NCI-H2081 (cell line): ENCODE data around the gene TNFSF11.
A peak's percentile ranks its signal among the peaks of the same experiment; 100 is the strongest.

Experiments used
- DNase-seq, 2 experiments: peaks; one replicate each; lab custom pipeline; 2025; lab: John Stamatoyannopoulos, UW

The TNFSF11 gene

DNA sequence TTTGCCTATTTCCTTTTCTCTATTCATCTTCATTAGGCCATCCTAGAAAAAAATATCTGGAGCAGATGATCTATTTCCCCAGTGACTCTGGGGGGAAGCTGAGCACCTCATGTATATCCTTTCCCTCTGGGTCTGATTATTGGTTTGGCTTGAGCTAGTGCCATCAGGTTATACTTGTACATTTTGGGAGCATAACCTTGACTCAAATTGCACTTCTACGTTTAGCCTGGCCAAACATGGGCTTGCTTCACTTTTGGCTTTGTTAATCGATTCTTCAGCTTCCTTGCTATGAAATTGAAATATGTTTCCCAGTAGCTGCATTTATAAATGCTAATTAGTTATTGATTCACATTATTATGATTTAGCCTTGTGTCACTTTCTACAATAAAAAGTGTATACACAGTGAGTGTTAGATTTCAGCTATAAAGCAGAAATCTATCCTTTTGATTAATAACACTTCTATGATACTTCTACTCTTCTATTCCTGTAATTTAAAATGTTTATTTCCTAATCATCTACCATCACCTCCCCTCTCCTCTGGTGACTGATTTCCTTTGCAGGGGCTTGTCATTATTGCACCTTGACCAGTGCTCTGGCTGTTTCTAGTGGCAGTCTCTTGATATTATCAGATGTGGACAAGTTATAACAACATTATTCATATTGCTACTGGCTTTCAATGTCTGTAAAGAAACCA is 37.3 kb downstream of the TNFSF11 start:
- no peak for DNase-seq

DNA sequence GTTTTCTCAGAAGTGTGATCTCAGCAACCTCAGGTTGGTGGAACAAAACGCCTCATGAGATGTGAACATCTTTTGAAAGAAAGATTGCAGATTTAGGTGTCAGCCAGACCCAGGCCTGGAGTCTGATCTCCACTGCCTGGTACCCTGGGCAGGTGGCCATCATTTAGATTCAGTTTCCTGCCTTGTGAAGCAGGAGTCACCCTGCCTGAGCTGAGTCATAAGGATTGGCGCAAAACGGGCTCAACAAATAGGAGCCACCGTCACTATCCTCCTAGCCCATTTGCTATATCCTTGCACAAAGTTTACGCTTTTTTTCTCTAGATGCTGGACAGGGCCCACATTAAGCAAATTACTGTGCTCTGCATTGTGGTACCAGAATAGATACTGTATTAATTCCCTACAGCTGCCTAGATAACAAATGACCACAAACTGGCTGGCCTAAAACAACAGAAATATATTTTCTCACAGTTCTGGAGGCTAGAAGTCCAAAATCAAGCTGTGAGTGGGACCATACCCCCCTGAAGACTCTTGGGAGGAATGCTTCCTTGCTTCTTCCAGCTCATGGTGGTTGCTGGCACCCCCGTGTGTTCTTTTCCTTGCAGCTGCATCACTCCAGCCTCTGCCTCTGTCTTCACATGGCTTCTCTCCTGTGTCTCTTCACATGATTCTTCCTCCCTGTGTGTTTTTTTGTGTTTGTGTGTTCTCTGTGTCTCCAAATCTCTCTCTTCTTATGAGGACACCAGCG is 38.2 kb downstream of the TNFSF11 start:
- DNase-seq, result peak in 1 of 2 experiments; percentile 30

DNA sequence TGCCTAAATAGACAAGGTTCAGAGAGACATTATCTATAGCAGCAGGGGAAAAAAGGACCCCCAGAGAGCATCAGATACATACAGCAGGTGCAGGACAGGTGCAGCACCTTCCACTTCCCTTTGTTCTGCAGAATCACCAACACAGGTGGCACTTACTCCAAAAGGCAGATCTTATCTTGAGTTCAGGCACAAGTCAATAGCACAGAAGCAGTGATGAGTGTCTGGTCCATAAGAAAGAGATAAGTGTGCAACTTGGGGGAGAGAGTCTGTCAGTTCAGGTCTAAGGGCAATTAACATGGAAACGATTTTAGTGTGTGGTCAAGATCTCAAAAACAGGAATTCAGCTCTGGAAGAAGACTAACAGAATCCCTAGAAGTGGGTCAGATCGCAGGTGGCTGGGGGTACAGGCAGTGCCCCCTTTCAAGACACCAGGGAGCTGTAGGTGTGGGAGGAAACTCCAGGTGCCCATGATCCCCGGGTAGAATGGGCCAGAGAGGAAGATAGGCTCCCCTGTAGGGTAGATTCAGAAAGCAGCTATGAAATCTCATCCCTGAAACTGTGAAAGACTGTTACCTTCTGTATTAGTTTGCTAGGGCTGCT is 40.6 kb downstream of the TNFSF11 start:
- DNase-seq, result peak in 1 of 2 experiments; percentile 44

DNA sequence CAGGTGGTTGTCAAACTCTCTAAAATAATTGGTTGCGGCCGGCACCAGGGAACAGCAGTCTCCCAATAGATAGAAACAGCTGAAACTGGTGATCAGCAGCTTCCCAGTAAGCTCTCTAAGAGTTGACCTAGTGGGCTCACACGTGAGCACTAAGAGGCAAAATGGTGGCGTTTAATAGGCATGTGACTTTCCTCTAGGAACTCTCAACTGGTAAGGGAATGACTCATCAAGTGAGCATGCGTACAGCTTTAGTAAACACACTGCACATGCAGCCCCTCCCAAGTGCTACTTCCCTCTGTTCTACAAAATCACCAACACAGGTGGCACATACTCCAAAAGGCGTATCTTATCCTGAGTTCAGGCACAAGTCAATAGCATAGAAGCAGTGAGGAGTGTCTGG is 41.7 kb downstream of the TNFSF11 start:
- DNase-seq, result no peak

DNA sequence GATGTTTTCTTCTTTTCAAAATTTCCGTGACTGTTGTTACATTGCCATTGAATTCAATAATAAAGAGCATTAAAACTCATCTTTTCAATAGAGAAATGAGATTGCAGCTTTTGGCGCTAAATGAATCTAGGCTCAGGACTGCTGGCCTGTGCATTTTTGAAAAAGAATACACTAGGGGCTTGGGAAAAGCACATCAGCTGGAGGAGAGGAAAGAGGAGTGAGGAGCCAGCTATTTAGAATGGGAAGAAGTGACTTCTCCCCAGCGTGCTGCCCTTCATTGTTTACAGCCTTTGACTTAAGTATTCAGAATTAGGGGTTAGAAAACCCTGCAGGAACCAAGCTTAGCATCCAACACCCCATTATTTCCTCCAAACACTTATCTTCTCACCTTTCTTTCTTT is 43.3 kb downstream of the TNFSF11 start:
- no peak for DNase-seq

DNA sequence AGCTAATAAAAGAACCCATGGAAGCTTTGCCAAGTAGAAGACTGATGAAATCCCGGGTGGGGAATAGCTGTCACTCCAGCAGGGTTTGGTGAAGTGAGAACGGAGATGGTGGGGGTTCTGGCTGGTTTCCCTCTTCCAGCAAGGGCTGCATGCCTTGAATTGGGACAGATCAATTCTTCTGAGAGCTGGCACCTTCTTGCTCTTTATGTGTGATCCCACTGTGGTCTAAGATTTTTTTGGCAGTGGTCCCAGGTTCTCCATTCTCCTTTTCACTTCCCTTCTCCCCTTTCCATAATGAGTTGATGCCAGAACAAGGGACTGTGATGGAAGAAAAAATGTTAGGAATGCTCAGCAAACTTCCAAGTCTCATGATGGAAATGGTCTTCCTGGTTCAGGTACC is 50.0 kb downstream of the TNFSF11 start:
- DNase-seq, result no peak

DNA sequence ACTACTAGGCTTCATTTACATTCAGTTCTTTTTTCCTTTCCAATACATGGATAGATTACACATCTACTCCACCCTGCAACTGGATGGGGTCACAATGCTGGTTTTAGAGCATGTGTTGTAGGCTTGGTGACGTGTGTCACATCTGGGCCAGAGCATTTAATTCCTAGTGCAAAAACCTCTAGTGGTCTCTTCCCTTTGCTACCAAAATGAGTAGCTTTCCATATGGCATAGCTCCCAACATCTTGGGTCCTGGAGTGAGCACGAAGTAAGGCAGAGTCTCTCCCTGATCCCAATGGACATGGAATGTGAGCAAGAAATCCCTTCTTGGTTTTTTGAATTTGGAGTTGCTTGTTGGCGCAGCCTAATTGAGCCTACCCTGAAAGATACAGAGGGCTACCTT is 51.7 kb downstream of the TNFSF11 start:
- no peak for DNase-seq

DNA sequence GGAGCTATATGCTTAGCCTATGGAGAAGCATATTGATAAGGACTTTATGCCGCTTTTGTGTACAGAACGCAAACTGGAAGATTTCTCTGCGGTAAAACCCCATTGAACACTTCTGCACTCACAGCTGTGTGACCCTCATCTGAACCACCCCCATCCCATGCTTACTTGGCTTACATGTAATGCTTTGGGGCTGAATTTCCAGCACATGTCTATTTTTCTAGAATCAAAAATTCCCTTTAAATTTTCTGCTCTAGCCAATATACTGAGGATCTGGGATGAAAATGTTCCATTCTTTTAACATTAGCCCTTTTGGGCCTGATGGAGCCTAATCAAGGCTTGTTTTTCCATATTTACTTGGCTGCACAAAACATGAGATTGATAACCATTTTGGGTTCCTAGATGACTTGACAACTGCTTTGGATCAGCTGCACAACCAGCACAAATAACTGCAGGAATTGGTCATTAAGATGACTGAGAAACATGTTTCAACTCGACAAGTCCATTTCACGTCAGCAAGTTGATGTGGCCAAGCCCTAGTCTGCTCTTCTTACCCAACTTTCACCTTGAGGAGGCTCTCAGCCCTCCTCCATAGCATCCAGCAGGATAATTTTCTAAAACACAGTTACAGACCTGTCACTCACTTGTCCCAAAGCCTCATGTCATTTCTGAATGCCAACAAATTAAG is 52.4 kb downstream of the TNFSF11 start:
- DNase-seq, result no peak

DNA sequence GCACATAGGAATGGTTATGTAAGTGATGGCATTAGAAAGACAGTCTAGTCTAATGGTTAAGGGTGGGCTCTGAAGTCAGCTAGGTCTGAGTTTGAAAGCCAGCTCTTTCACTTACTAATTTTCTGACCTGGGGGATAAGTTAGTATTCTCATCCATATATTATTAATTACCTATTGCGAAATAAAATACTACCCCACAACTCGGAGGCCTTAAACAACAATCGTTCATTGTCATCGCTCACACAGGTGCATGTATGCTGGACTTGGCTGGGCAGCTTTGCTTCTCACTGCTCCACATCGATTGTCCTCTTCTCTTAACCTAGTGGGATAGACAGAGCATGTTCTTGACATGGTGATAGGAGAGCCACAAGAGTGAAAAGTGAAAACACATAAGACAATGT is 54.7 kb downstream of the TNFSF11 start:
- no peak for DNase-seq

DNA sequence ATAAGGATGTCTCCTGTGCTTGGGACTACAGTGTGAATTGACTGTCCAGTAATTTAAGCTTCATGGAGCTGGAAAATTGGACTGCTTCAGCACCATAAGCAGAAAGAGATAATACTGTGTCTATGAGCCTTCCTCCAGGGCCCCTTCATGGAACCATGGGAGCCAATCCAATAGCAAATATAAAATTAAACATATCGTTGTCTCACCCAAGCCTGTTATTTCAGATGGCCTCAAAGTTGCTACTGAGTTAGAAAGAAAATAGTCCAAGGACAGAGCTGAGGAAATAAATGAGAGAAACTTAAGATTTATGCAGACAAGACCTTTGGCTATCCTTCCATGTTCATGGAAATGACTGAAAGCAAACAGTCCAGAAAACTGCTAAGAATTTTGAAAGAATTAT is 57.2 kb downstream of the TNFSF11 start:
- DNase-seq, result no peak

DNA sequence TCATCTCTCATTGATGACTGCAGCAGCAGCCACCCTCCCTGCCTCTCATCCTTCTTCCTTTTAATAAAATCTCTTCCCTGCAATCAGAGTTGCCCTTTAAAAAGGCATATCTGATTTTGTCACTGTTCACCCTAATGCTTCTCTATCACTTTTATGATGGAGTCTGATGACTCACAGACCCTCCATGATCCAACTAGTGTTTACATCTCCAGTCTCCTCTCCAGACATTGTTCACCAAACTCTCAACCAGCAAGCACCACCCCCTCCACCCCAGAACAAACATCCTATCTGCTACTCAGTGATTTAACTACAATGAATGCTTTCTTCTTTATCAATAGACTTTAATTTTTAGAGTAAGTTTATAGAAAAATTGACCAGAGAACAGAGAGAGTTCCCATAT is 59.5 kb downstream of the TNFSF11 start:
- no peak for DNase-seq

DNA sequence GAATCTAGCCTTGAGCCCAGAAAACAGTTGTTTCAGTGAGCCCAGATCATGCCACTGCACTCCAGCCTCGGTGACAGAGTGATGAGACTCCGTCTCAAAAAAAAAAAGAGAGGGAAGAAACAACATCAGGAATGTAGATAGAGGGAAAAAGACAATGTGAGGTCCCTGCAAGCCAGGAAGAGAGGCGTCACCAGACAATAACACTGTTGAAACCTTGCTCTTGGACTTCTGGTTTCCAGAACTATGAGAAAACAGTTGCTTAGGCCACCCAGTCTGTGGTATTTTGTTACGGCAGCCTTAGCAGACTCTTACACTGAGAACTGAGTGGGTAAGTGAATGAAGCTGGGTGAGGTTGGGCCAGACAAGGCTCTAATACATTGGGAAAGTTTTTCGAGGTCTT is 64.1 kb downstream of the TNFSF11 start:
- no peak for DNase-seq

DNA sequence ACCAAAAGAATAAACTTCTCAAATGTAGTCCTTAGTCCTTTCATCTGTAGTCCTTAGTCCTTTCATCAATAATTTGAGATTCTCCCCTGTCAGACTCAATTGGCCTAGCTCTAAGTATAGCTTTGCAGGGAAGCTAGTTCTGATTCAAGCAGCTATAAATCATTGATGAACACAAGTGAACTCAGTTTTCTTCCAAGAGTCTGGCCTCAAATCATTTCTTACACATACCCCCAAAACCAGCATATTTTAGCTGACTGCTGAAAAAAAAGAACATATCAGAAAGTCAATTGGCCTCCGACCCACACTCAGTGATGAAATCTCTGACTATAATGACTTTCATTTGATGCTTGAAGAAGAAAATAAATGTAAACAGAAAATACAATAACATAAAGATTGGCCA is 64.9 kb downstream of the TNFSF11 start:
- DNase-seq, result no peak

DNA sequence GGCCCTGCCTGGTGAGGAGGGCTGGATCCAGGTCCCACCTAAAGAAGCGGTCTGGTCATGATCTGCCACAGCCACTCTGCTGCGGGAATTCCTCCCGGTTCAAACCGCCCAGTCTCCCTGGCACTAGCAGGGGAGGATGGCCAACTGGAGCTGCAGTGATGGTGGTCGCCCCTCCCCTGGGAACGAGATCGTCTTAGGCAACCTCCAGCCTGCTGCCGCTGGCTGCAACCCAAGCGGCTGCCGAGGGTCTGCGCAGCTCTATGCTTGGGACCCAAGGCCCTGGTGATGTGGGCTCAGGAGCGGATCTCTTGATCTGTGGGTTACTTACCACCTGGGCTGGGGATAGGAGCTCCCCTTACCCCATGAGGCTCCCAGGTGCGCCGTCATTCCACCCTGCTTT is 69.1 kb downstream of the TNFSF11 start:
- DNase-seq, result no peak

DNA sequence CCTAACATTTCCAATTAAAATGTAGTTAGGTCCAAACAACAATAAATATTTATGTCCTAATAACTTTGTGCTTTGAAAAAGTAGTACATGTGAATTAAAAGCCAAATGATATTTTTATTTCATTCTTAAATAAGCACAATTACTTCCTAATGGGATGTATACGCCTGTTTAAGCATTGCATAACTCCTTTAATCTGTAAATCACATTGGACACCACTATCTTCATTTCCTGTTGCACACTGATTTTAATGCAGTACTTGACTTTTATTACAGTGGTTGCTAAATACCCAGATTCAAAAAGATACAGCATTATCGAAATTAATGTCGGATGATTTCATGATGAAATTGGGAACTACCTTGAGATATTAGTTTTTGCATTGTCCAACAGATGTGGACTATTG is 70.9 kb downstream of the TNFSF11 start:
- no peak for DNase-seq

DNA sequence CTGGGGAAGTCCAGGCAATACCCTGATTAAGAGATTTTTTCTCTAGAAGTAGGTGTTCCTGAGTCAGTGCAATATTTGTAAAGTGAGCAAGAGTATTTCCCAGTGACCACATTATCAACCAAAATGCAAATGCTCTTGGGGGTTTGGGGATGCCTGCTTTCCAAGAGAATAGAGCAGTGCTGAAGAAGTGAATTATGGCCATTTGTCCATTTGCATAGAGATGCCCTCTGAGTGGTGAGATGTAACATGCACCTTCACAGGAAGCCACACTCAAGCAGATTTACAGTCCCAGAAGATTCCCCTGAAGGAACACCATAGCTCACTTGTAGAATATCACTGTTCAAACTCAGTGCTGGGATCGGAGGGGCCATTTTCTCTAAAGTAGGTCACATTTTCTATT is 71.8 kb downstream of the TNFSF11 start:
- DNase-seq, result no peak

DNA sequence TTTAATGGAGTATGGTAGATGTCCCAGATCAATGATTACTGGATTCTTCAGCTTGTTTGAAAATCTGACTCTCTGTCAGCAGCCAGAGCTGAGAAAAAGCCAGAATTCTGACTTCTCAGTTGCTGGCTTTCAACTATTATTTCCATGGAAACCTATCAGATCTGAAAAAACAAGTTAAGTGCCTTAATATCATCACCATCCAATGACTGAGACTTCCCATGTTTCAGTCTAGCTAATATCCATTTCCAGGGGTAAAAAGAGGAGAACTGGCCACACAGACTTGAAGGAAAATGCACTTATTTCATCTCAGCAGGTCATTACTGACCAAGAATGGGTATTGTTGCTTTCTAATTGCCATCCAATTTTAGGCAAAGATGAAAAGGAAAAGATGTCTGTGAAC is 75.2 kb downstream of the TNFSF11 start:
- no peak for DNase-seq

DNA sequence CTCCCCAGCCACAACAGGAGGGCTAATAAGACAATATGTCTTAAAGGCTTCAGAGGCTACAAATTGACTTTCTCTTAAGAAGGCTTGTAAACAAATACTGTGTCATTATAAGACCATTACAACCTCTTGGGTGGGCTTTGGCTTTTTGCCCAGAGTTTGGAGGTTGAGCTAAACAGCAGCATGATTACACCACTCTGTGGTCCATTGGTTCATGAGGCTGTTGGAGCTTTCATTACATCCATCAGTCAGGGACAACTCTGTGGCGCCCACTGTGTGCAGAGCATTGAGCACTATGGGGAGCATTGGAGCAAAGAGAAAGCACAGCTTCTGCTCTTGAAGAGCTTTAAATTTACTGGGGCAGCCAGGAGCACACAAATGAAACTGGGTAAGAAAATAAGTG is 75.9 kb downstream of the TNFSF11 start:
- peak in 1 of 2 experiments; percentile 36 for DNase-seq

DNA sequence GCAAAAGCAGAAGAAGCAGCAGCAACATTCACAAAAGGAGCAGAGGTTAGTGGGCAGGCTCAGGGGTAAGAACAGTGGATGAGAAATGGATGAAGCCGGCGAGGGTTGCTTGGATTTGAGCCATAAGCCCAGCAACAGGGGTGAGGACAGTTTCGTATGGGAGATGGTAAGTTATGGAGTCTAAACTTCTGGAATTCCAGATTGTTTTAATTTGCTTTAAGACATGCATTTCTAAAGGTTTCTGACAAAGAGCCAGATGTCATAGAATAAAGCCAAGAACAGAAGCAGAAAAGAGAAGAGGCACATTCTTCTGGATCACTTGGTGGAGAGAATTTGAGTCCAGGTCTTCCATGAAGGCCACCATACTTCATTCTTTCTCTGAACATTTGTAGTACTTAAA is 76.6 kb downstream of the TNFSF11 start:
- no peak for DNase-seq

DNA sequence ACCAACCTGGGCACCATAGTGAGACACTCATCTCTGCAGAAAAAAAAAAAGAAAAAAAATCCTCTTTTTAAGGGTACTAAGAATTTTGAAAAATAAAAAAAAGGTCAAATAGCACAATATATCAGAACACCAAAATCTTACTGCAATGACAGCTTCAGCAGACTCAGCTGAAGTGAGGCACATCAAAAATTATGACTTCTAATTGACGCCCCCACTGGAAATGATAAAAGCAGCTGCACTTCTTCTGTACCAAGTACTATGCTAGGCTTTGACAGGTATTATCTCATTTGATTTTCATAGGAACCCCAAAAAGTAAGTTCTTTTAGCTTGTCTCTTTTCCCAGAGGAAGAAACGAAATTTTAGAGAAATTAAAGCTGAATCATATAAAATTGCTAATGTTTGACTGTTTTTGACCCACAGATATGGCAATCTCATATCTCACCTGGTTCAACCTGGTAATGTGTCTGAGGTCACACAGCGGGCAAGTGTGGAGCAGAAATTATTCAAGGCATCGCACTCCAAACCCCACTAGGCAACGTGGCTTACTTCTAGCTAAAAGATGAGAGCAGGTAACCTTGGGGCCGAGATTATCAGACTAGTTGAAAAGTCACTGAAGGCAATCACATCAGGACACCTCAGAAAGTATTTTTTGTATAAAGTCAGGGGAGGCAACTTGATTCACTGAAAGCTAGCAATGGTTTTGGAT is 78.1 kb downstream of the TNFSF11 start:
- DNase-seq, result no peak

DNA sequence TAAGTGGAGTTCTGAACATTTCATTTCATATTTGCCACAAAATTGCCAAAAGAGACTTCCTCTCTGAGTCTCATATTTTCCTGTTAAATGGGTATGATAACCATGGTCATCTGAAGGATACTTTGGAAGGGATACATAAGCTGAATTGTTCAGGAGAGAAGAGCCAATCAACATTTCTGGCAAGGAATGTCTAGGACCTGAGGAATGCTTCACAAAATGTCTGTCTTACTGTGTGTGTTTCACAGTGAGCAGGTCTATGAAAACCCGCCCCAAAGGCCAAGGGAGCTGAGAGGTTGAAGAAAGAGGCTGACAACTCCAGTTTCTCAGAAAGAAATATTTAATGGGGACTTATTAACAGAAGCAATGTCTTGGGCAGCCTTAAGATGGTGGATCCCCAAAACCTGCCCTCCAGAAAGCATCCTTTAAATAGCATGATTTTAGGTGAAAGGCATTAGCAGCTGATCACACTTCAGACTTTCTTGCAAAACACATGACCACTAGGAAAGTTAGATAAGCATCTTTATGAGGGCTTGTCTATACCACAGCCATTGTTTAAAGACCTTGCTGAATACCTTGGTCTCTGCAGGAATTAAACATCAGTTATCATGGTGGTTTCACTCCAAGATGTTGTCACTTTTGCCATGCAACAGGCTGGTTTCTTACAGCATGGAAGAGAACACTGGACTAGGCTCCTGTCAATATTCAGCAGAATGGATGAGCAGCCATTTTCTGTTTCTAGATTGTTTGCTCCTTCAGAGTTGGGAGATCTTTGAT is 78.9 kb downstream of the TNFSF11 start:
- DNase-seq, result no peak
